HepG2 (cell line): ENCODE results near the gene UBFD1. TPM values are rescaled to one million over a fixed set of nuclear protein-coding genes. Genes with fewer than 3 reads are reported as not detected.

Experiments
- DR1 ChIP-seq: sonication (generic); formaldehyde crosslinking; IDR thresholded peaks from 2 replicates; pipeline ENCODE4 v1.8.0; 2021; ENCODE audit warnings: mild to moderate bottlenecking, missing genetic modification reagents, inconsistent platforms
- NCOA2 ChIP-seq: sonication (generic); formaldehyde crosslinking; IDR thresholded peaks from 2 replicates; pipeline ENCODE4 v1.8.0; 2022; ENCODE audit warnings: inconsistent platforms
- PAF1 ChIP-seq: IDR thresholded peaks from 2 replicates; pipeline ENCODE4 v1.6.1; 2016; ENCODE audit warnings: missing genetic modification reagents, missing compliant biosample characterization
- SIN3B ChIP-seq: fragments of 150-350 bp; IDR thresholded peaks from 2 replicates; pipeline ENCODE4 v1.6.1; 2014; ENCODE audit warnings: low read length
- TBL1XR1 ChIP-seq: fragments of 150-350 bp; IDR thresholded peaks from 2 replicates; pipeline ENCODE4 v1.6.1; 2014; ENCODE audit warnings: borderline replicate concordance, low read length; ENCODE audit not compliant: partially characterized antibody
- ZBTB3 ChIP-seq: sonication (generic); formaldehyde crosslinking; IDR thresholded peaks from 2 replicates; pipeline ENCODE4 v1.4.0; 2020; ENCODE audit warnings: low read depth, mild to moderate bottlenecking, moderate library complexity, missing genetic modification reagents, borderline replicate concordance
- ZBTB46 ChIP-seq: sonication (generic); formaldehyde crosslinking; IDR thresholded peaks from 2 replicates; pipeline ENCODE4 v1.4.0; 2020; ENCODE audit warnings: mild to moderate bottlenecking, missing genetic modification reagents, borderline replicate concordance
- ZFP37 ChIP-seq: sonication (generic); formaldehyde crosslinking; IDR thresholded peaks from 2 replicates; pipeline ENCODE4 v1.4.0; 2020; ENCODE audit warnings: missing genetic modification reagents, borderline replicate concordance
- ZNF691 ChIP-seq: sonication (generic); formaldehyde crosslinking; IDR thresholded peaks from 2 replicates; pipeline ENCODE4 v1.4.0; 2020; ENCODE audit warnings: missing genetic modification reagents, low read depth, mild to moderate bottlenecking, borderline replicate concordance
- ZNF773 ChIP-seq: sonication (generic); formaldehyde crosslinking; IDR thresholded peaks from 2 replicates; pipeline ENCODE4 v1.4.0; 2020; ENCODE audit warnings: missing genetic modification reagents, borderline replicate concordance
- ZNF839 ChIP-seq: sonication (generic); formaldehyde crosslinking; IDR thresholded peaks from 2 replicates; pipeline ENCODE4 v1.4.0; 2020; ENCODE audit warnings: missing genetic modification reagents, mild to moderate bottlenecking, borderline replicate concordance
- ZSCAN25 ChIP-seq: sonication (generic); formaldehyde crosslinking; IDR thresholded peaks from 2 replicates; pipeline ENCODE4 v1.8.0; 2022; ENCODE audit warnings: mild to moderate bottlenecking, missing genetic modification reagents
- polyA plus RNA-seq, 8 experiments: library from polyadenylated mRNA; depleted of rRNA in 3 of 8; stranded (reverse) in 7 of 8; unstranded in 1 of 8; fragments of >200 nt; fragmentation: Illumina TruSeq in 4 of 8; extraction: Trizol in 4 of 8; gene quantifications; 2 replicates each; pipeline versions ENCODE4 v1.2.1 to v1.2.3, GENCODE V29; 2011 to 2016; ENCODE audit warnings: low read depth in 4 of 8, missing spikeins in 1 of 8, mixed read lengths in 1 of 8; ENCODE audit not compliant: insufficient read depth in 1 of 8
- total RNA-seq, 5 experiments: library from RNA; depleted of rRNA; stranded (reverse); fragments of >200 nt; fragmentation: Illumina TruSeq; extraction: Trizol; gene quantifications; 2 replicates each; pipeline ENCODE4 v1.2.3, GENCODE V29; 2016; ENCODE audit warnings: low read depth in 1 of 5
- TF ChIP-seq, protein P1 (sequence below): IDR thresholded peaks from 2 replicates; pipeline ENCODE4 v1.6.1; 2016; ENCODE audit warnings: low read depth, missing genetic modification reagents, missing compliant biosample characterization
- TF ChIP-seq, protein P2 (sequence below): sonication (generic); formaldehyde crosslinking; conservative IDR thresholded peaks from 2 replicates; pipeline ENCODE4 v1.4.0; 2020; ENCODE audit warnings: mild to moderate bottlenecking, missing genetic modification reagents, moderate library complexity
- TF ChIP-seq, protein P3 (sequence below): sonication (generic); formaldehyde crosslinking; IDR thresholded peaks from 2 replicates; pipeline ENCODE4 v1.5.0; 2020; ENCODE audit warnings: mild to moderate bottlenecking, missing genetic modification reagents

The UBFD1 gene
- total and polyA plus RNA-seq, 2 of the 13 experiments (the other 11 are each of a cell fraction or from before 2014, with no cell fraction given), result 100 to 111 TPM

- TF ChIP-seq, protein P1, sequence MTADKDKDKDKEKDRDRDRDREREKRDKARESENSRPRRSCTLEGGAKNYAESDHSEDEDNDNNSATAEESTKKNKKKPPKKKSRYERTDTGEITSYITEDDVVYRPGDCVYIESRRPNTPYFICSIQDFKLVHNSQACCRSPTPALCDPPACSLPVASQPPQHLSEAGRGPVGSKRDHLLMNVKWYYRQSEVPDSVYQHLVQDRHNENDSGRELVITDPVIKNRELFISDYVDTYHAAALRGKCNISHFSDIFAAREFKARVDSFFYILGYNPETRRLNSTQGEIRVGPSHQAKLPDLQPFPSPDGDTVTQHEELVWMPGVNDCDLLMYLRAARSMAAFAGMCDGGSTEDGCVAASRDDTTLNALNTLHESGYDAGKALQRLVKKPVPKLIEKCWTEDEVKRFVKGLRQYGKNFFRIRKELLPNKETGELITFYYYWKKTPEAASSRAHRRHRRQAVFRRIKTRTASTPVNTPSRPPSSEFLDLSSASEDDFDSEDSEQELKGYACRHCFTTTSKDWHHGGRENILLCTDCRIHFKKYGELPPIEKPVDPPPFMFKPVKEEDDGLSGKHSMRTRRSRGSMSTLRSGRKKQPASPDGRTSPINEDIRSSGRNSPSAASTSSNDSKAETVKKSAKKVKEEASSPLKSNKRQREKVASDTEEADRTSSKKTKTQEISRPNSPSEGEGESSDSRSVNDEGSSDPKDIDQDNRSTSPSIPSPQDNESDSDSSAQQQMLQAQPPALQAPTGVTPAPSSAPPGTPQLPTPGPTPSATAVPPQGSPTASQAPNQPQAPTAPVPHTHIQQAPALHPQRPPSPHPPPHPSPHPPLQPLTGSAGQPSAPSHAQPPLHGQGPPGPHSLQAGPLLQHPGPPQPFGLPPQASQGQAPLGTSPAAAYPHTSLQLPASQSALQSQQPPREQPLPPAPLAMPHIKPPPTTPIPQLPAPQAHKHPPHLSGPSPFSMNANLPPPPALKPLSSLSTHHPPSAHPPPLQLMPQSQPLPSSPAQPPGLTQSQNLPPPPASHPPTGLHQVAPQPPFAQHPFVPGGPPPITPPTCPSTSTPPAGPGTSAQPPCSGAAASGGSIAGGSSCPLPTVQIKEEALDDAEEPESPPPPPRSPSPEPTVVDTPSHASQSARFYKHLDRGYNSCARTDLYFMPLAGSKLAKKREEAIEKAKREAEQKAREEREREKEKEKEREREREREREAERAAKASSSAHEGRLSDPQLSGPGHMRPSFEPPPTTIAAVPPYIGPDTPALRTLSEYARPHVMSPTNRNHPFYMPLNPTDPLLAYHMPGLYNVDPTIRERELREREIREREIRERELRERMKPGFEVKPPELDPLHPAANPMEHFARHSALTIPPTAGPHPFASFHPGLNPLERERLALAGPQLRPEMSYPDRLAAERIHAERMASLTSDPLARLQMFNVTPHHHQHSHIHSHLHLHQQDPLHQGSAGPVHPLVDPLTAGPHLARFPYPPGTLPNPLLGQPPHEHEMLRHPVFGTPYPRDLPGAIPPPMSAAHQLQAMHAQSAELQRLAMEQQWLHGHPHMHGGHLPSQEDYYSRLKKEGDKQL (CRISPR knock-in tag), result no peak
- TF ChIP-seq ZNF839 (CRISPR knock-in tag), result no peak
- TF ChIP-seq ZFP37, result no peak
- TF ChIP-seq, protein P2, sequence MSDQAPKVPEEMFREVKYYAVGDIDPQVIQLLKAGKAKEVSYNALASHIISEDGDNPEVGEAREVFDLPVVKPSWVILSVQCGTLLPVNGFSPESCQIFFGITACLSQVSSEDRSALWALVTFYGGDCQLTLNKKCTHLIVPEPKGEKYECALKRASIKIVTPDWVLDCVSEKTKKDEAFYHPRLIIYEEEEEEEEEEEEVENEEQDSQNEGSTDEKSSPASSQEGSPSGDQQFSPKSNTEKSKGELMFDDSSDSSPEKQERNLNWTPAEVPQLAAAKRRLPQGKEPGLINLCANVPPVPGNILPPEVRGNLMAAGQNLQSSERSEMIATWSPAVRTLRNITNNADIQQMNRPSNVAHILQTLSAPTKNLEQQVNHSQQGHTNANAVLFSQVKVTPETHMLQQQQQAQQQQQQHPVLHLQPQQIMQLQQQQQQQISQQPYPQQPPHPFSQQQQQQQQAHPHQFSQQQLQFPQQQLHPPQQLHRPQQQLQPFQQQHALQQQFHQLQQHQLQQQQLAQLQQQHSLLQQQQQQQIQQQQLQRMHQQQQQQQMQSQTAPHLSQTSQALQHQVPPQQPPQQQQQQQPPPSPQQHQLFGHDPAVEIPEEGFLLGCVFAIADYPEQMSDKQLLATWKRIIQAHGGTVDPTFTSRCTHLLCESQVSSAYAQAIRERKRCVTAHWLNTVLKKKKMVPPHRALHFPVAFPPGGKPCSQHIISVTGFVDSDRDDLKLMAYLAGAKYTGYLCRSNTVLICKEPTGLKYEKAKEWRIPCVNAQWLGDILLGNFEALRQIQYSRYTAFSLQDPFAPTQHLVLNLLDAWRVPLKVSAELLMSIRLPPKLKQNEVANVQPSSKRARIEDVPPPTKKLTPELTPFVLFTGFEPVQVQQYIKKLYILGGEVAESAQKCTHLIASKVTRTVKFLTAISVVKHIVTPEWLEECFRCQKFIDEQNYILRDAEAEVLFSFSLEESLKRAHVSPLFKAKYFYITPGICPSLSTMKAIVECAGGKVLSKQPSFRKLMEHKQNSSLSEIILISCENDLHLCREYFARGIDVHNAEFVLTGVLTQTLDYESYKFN (CRISPR knock-in tag), result no peak
- TF ChIP-seq, protein P3, sequence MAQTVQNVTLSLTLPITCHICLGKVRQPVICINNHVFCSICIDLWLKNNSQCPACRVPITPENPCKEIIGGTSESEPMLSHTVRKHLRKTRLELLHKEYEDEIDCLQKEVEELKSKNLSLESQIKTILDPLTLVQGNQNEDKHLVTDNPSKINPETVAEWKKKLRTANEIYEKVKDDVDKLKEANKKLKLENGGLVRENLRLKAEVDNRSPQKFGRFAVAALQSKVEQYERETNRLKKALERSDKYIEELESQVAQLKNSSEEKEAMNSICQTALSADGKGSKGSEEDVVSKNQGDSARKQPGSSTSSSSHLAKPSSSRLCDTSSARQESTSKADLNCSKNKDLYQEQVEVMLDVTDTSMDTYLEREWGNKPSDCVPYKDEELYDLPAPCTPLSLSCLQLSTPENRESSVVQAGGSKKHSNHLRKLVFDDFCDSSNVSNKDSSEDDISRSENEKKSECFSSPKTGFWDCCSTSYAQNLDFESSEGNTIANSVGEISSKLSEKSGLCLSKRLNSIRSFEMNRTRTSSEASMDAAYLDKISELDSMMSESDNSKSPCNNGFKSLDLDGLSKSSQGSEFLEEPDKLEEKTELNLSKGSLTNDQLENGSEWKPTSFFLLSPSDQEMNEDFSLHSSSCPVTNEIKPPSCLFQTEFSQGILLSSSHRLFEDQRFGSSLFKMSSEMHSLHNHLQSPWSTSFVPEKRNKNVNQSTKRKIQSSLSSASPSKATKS (CRISPR knock-in tag), result no peak
- no peak for TF ChIP-seq PAF1 (CRISPR knock-in tag)
- TF ChIP-seq TBL1XR1, result peak; percentile 10
- TF ChIP-seq DR1 (CRISPR knock-in tag), result no peak
- no peak for TF ChIP-seq ZNF691
- TF ChIP-seq ZBTB3 (CRISPR knock-in tag), result 0 out of 2 replicates have a peak, but pooled peaks have one; percentile 35
- TF ChIP-seq ZBTB46 (CRISPR knock-in tag), result no peak
- no peak for TF ChIP-seq NCOA2 (CRISPR knock-in tag)
- no peak for TF ChIP-seq ZNF773
- no peak for TF ChIP-seq SIN3B
- no peak for TF ChIP-seq ZSCAN25 (CRISPR knock-in tag)
Measured at GRCh38 chr16:23509782-23510163, 47.8 kb upstream of the UBFD1 start (continued).
